Measurements from ENCODE around the gene ACO1. TPM values are rescaled to one million over a fixed set of nuclear protein-coding genes. Genes with fewer than 3 reads are reported as not detected.

The ACO1 gene
- total RNA-seq, 2 experiments from 2014 or later, result 13.2 to 14.8 TPM

Other genes with a start within 250 kb of the ACO1 start
- gene RIGI, start 141.6 kb downstream of the ACO1 start, total RNA-seq, result 1 to 10 TPM; 7.5 to 8.4 TPM
- gene SMIM27, start 167.7 kb downstream of the ACO1 start, total RNA-seq, result 10 to 100 TPM; 25.8 to 27.1 TPM
- gene TOPORS, start 167.9 kb downstream of the ACO1 start, total RNA-seq, result 10 to 100 TPM; 14.3 to 15.2 TPM
- gene NDUFB6, start 188.5 kb downstream of the ACO1 start, total RNA-seq, result 10 to 100 TPM; 73.9 to 75.7 TPM